SK-N-MC (cell line): ENCODE measurements around the gene INTS4.
"Not testable (repeated sequence)": the region's sequence is repeated elsewhere in the genome, so short reads cannot be mapped to it uniquely, and the experiment has no call there.

Experiments
- DNase-seq: peaks from one replicate; pipeline ENCODE4 v3.0.0-alpha.2; 2011; ENCODE audit warnings: low read depth, low spot score
- H3K27ac ChIP-seq: fragments of 200-600 bp; sonication (generic); 2 replicates; pipeline ENCODE4 v1.5.1; 2016; ENCODE audit warnings: mixed run types
- H3K36me3 ChIP-seq: fragments of 200-600 bp; sonication (generic); 2 replicates; pipeline ENCODE4 v1.6.1; 2017; ENCODE audit warnings: antibody characterized with exemption, low read length, mixed read lengths; ENCODE audit not compliant: insufficient read depth
- H3K4me3 ChIP-seq: fragments of 200-600 bp; sonication (generic); 2 replicates; pipeline ENCODE4 v1.5.1; 2016
- H3K9ac ChIP-seq: fragments of 200-600 bp; sonication (generic); 2 replicates; pipeline ENCODE4 v1.8.0; 2017; ENCODE audit warnings: mixed run types, mixed read lengths; ENCODE audit not compliant: insufficient read length
- H3K9me3 ChIP-seq: fragments of 200-600 bp; sonication (generic); 2 replicates; pipeline ENCODE4 v1.6.1; 2017; ENCODE audit warnings: low read depth, mild to moderate bottlenecking, antibody characterized with exemption, low read length, moderate library complexity, mixed read lengths
- EZH2 ChIP-seq: fragments of 200-600 bp; sonication (generic); IDR thresholded peaks from one replicate; pipeline ENCODE4 v1.6.1; 2017; ENCODE audit warnings: antibody characterized with exemption
- FOXP2 ChIP-seq: optimal IDR thresholded peaks from 2 replicates; pipeline ENCODE3; 2011; ENCODE audit warnings: mild to moderate bottlenecking, moderate library complexity; ENCODE audit not compliant: insufficient read depth; ENCODE audit errors: extremely low read length, control extremely low read depth
- POLR2AphosphoS5 ChIP-seq: IDR thresholded peaks from 2 replicates; pipeline ENCODE4 v1.6.1; 2012; ENCODE audit warnings: mild to moderate bottlenecking, low read depth, low read length, borderline replicate concordance

The INTS4 gene

DNA sequence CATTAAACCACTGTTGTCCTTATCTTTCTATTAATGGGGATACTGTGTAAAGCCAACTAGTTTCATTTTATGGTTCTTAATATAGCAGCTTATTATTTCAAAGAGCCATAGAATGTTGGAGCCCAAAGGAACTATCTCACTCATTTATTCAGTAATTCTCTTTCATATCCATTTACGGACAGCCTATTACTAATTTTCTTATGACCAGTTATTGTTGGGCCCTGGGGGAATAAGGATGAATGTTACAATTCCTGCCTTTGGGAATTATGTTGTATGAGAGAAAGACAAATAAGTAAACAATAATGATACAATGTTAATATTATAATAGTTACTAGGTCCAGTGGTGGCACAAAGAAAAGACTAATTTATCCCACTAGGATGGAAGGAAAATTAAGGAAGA lies 121.1 kb downstream of the INTS4 start:
- no peaks in the 10 kb centered on the region for H3K9me3 ChIP-seq
- peaks cover 9% of the 10 kb centered on the region; the same call in 1 of the 2 replicates for H3K36me3 ChIP-seq
- H3K27ac ChIP-seq: no peak overlapping the region

DNA sequence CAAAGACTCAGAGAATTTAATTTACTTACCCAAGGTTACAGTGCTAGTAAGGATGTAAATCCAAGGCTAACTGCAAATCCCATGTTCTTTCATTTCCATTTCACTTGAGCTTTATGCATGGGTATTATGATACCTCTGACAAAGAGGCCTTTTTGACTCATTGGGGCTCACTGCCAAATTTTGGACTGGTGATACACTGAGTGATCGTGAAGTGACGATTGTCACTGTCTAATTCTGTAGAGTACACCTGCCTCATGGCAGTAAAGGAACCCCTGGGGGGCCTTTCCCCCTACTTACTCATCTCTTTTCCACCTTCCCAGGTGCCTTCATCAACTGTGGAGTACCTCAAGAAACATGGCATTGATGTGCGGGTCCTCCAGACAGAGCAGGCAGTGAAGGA lies 122.6 kb downstream of the INTS4 start:
- Histone ChIP-seq H3K9ac (no peak overlapping the region), H3K36me3 (peaks cover 1% of the 10 kb centered on the region; the same call in 1 of the 2 replicates)
- TF ChIP-seq EZH2 (no peak), FOXP2 (no peak), POLR2AphosphoS5 (no peak)

More for the DNA sequence above, 121.1 kb downstream of the INTS4 start:
- TF ChIP-seq POLR2AphosphoS5 (no peak), FOXP2 (no peak), EZH2 (no peak)
- H3K4me3 ChIP-seq: no peak overlapping the region
- H3K9ac ChIP-seq: no peak overlapping the region
- no peak for DNase-seq

GRCh38 chr11:77868744-77869143 lies 125.7 kb downstream of the INTS4 start:
- DNase-seq: no peak
- TF ChIP-seq POLR2AphosphoS5: no peak
- TF ChIP-seq EZH2: no peak
- no peak for TF ChIP-seq FOXP2

More for the DNA sequence above, 122.6 kb downstream of the INTS4 start:
- DNase-seq: no peak
- Histone ChIP-seq H3K9me3 (no peaks in the 10 kb centered on the region), H3K4me3 (no peak overlapping the region), H3K27ac (no peak overlapping the region)

GRCh38 chr11:77866336-77866735 lies 128.1 kb downstream of the INTS4 start:
- Histone ChIP-seq H3K36me3 (no peaks in the 10 kb centered on the region; the same call in 1 of the 2 replicates), H3K9ac (no peak overlapping the region), H3K27ac (peak overlapping the region; percentile 55; the same call in 1 of the 2 replicates), H3K4me3 (no peak overlapping the region), H3K9me3 (no peaks in the 10 kb centered on the region)
- TF ChIP-seq FOXP2: no peak
- no peak for TF ChIP-seq EZH2
- TF ChIP-seq POLR2AphosphoS5: no peak
- DNase-seq: no peak

More at GRCh38 chr11:77868744-77869143, 125.7 kb downstream of the INTS4 start:
- H3K27ac ChIP-seq: no peak overlapping the region
- no peak overlapping the region for H3K4me3 ChIP-seq
- no peak overlapping the region for H3K9ac ChIP-seq
- H3K9me3 ChIP-seq: no peaks in the 10 kb centered on the region
- H3K36me3 ChIP-seq: no peaks in the 10 kb centered on the region; the same call in 1 of the 2 replicates

- DNase-seq: no peak
- Histone ChIP-seq H3K9me3 (no peaks in the 10 kb centered on the region), H3K9ac (no peak overlapping the region), H3K4me3 (no peak overlapping the region), H3K36me3 (no peaks in the 10 kb centered on the region; the same call in 1 of the 2 replicates), H3K27ac (peak overlapping the region; percentile 55; the same call in 1 of the 2 replicates)
- TF ChIP-seq POLR2AphosphoS5: no peak
Observed at GRCh38 chr11:77865805-77866204, 128.7 kb downstream of the INTS4 start.

DNA sequence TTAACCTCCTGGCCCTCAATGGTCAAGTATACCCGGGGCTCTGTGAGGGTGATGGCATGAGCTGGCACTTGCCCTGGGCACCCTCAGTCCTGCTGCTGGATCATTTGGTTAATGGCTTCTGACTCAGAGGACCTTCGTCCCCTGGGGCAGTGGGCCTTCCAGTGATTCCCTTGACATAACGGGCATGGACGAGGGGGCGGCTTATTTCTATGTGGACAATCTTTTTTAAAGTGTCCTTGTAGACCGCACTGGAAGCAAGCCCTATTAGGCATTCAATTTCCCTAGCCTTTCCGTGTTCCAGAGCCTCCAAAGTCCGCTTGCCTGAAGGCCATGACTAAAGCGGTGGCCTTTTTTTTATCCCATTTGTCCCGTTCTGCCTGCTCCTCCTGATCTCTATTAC lies 133.0 kb downstream of the INTS4 start:
- not testable (repeated sequence) for H3K4me3 ChIP-seq

DNA sequence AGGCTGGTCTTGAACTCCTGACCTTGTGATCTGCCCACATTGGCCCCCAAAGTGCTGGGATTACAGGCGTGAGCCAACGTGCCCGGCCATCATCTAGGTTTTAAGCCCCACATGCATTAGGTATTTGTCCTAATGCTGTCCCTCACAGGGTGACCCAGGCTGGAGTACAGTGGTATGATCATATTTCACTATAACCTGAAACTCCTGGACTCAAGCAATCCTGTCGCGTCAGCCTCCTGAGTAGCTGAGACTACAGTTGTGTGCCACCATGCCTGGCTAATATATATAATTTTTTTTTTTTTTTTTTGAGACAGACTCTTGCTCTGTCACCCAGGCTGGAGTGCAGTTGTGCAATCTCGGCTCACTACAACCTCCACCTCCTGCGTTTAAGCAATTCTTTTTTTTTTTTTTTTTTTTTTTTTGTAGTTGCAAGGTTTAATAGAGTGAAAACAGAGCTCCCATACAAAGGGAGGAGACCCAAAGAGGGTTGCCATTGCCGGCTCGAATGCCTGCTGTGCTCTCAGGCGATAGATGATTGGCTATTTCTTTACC lies 136.5 kb downstream of the INTS4 start:
- H3K4me3 ChIP-seq, DNase-seq, H3K36me3 ChIP-seq, H3K9ac ChIP-seq, H3K9me3 ChIP-seq, H3K27ac ChIP-seq: not testable (repeated sequence)

More for the DNA sequence above, 133.0 kb downstream of the INTS4 start:
- H3K9ac ChIP-seq, DNase-seq, H3K9me3 ChIP-seq, H3K36me3 ChIP-seq, H3K27ac ChIP-seq: not testable (repeated sequence)

- Histone ChIP-seq H3K27ac (no peak overlapping the region), H3K36me3 (peaks cover 10% of the 10 kb centered on the region; the same call in 1 of the 2 replicates), H3K4me3 (no peak overlapping the region), H3K9me3 (no peaks in the 10 kb centered on the region), H3K9ac (no peak overlapping the region)
- TF ChIP-seq EZH2 (no peak), POLR2AphosphoS5 (no peak), FOXP2 (no peak)
- DNase-seq: no peak
Observed at GRCh38 chr11:77854838-77855237, 139.6 kb downstream of the INTS4 start.

DNA sequence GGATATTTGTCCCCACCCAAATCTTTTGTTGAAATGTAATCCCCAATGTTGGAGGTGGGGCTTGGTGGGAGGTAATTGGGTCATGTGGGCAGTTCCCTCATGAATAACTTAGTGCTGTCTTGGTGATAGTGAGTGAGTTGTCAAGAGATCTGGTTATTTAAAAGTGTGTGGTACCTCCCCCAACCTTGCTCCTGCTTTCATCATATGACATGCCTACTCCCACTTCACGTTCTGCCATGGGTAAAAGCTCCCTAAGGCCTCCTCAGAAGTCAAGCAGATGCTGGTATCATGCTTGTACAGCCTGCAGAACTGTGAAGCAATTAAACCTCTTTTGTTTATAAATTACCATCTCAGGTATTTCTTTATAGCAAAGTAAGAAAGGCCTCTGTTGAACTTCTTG lies 143.0 kb downstream of the INTS4 start:
- no peak overlapping the region for H3K27ac ChIP-seq
- no peak overlapping the region for H3K4me3 ChIP-seq
- H3K9me3 ChIP-seq: no peaks in the 10 kb centered on the region
- DNase-seq: no peak
- no peak for TF ChIP-seq FOXP2
- TF ChIP-seq POLR2AphosphoS5: no peak
- TF ChIP-seq EZH2: no peak
- H3K9ac ChIP-seq: no peak overlapping the region
- H3K36me3 ChIP-seq: peaks cover 5% of the 10 kb centered on the region; the same call in 1 of the 2 replicates

- H3K36me3 ChIP-seq, H3K27ac ChIP-seq, H3K9ac ChIP-seq, H3K9me3 ChIP-seq, H3K4me3 ChIP-seq, DNase-seq: not testable (repeated sequence)
Observed at GRCh38 chr11:77843700-77844099, 150.8 kb downstream of the INTS4 start.
